Esophagus muscularis mucosa (tissue), 4 donors: ENCODE data around the gene SLC25A42.

ENCODE experiments used
- EP300 ChIP-seq: sonication (generic); formaldehyde crosslinking; IDR thresholded peaks from one replicate; pipeline ENCODE4 v1.6.1; 2017; ENCODE audit warnings: antibody characterized with exemption
- POLR2A ChIP-seq: fragments of 450-650 bp; IDR thresholded peaks from one replicate; pipeline ENCODE4 v1.6.1; 2017; ENCODE audit warnings: antibody characterized with exemption, moderate library complexity, mild to moderate bottlenecking, low read depth
- POLR2AphosphoS5 ChIP-seq, 2 donors: sonication (generic); formaldehyde crosslinking; IDR thresholded peaks; one replicate each; pipeline ENCODE4 v1.6.1; 2017; ENCODE audit warnings: antibody characterized with exemption in 2 of 2
- TF ChIP-seq, protein P1 (sequence below), 3 experiments: fragments of 200-600 bp in 2 of 3; fragments of 450-650 bp in 1 of 3; sonication (generic) in 2 of 3; IDR thresholded peaks; one replicate each; pipeline ENCODE4 v1.5.1; 2017 to 2019; ENCODE audit warnings: antibody characterized with exemption in 3 of 3, mild to moderate bottlenecking in 2 of 3, moderate library complexity in 1 of 3

DNA sequence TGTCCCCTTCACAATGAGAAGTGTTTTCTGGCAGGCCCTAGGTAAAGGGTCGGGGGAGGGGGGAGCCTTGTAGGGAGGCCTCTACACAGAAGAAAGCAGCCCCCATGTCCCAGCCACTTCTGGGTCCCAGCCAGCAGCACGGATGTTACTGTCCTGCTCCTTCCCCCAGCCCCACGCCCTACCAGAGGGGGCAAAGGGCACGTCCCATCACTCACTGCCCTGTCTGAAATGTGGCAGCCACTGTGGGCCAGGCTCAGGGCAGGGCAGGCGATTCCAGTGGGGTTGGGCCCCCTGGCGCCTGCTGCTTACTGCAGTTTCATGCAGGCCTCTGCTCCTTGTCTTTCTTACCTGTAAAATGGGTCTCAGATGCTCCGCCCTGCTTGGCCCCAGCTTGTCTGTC lies 6.1 kb upstream of the SLC25A42 start:
- TF ChIP-seq, protein P1, sequence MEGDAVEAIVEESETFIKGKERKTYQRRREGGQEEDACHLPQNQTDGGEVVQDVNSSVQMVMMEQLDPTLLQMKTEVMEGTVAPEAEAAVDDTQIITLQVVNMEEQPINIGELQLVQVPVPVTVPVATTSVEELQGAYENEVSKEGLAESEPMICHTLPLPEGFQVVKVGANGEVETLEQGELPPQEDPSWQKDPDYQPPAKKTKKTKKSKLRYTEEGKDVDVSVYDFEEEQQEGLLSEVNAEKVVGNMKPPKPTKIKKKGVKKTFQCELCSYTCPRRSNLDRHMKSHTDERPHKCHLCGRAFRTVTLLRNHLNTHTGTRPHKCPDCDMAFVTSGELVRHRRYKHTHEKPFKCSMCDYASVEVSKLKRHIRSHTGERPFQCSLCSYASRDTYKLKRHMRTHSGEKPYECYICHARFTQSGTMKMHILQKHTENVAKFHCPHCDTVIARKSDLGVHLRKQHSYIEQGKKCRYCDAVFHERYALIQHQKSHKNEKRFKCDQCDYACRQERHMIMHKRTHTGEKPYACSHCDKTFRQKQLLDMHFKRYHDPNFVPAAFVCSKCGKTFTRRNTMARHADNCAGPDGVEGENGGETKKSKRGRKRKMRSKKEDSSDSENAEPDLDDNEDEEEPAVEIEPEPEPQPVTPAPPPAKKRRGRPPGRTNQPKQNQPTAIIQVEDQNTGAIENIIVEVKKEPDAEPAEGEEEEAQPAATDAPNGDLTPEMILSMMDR (IDR thresholded peaks at IDR 0.05) = no peak
- TF ChIP-seq EP300 (no peak), POLR2AphosphoS5 (IDR thresholded peaks at IDR 0.05) (no peak), POLR2A (no peak)
